GM21447 (cell line): ENCODE data around the gene SDHAF1.
"Not testable (repeated sequence)": the region's sequence is repeated elsewhere in the genome, so short reads cannot be mapped to it uniquely, and the experiment has no call there.

ENCODE experiments used
- ATAC-seq: cut with Tn5 transposase; IDR thresholded peaks from one replicate; pipeline ENCODE4 v1.9.1; 2021; ENCODE audit not compliant: unreplicated experiment

SDHAF1 gene, protein sequence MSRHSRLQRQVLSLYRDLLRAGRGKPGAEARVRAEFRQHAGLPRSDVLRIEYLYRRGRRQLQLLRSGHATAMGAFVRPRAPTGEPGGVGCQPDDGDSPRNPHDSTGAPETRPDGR

DNA sequence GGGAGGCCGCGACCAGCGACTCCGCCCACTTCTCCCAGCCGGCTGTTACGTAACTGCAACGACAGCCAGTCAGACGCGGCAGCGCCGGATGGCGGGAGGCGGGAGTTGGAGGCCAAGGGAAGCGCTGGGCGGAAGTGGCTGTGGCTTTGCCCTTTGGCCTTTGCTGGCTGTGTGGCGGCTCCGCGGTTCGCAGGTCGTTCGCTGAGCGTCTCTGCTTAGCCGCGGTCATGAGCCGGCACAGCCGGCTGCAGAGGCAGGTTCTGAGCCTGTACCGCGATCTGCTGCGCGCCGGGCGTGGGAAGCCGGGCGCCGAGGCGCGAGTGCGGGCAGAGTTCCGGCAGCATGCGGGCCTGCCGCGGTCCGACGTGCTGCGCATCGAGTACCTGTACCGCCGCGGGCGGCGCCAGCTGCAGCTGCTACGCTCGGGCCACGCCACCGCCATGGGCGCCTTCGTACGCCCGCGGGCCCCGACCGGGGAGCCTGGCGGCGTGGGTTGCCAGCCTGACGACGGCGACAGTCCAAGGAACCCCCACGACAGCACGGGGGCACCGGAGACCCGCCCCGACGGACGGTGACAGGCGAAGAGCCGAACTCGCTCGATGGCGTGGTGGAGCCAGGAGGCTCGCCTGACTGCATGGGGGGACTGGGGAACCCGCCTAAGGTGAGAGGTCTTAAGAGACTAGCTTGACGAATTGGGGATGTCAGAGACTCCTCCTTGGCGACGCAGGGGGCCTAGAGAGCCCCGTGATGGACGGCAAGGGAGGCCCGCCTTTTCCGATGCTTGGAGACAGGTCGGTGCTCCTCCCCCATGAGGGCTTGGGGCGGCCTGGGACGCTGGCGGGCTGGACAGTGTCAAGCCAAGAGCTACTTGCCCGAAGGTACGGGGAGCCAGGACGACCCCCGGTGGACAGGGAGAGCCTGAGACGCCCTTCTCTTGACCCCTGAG lies at the start of gene SDHAF1:
Gene SDHAF1, plus strand, starts transcription at position 141 of the 946 bp plus-strand sequence. Its CDS starts 87 bp downstream, at position 228.
- peak; percentile 89 for ATAC-seq

DNA sequence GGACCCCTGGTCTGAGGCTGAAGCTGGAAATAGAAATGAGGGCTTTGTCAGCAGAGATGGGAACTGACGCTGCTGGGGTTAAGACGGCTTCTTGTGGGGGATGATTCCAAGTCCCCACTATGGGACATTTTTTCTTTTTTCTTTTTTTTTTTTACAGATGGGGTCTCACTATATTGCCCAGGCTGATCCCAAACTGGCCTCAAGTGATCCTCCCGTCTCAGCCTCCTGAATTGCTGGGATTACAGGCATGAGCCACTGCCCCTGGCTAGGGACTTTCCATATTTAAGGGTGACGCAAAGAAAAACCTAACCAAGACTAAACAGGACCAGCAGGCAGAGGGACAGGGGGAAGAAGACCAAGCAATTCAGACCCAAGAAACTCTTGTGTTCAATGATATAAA lies 48.8 kb upstream of the SDHAF1 start:
- ATAC-seq = no peak

DNA sequence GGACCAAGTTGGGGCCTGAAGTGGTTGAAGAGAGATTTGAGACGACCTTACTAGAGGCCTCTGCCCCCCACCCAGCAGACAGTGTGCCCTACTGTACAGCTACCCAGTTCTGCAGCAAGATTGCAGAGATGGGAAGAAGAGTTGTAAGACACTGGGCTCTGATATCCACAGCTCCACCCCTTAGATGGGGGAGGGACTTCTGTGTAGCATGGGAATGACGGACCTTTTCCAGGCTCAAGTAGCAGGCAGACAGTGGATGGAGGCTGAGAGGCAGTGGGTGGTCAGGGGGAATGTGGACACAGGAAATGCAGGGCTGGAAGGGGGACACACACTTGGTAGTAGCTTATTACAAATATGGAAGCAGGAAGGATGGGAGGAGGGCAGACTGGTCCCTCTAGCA lies 45.9 kb upstream of the SDHAF1 start:
- ATAC-seq = no peak

DNA sequence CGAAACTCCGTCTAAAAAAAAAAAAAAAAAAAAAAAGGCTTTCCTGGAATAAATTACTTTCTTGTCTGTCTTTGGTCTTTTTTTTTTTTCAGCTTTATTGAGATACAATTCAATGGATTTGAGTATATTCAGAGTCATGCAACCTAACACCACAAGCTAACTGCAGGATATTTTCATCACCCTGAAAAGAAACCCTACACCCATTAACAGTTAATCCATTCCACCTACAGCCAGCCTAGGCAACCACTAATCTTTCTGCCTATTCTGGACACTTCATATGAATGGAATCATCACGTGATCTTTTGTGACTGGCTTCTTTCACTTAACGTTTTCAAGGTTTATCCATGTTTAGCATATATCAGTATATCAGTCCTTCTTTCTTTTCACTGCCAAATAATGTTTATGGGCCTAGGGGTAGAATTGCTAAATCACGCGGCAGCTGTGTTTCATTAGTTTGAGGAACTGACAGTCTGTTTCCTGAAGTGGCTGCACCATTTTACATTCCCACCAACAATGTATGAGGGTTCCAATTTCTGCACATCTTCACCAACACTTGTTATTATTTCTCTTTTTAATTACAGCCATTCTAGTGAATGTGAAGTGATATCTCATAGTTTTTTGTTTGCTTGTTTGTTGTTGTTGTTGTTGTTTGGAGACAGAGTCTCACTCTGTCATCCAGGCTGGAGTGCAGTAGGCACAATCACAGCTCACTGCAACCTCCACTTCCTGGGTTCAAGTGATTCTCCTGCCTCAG lies 38.9 kb upstream of the SDHAF1 start:
- ATAC-seq = no peak

DNA sequence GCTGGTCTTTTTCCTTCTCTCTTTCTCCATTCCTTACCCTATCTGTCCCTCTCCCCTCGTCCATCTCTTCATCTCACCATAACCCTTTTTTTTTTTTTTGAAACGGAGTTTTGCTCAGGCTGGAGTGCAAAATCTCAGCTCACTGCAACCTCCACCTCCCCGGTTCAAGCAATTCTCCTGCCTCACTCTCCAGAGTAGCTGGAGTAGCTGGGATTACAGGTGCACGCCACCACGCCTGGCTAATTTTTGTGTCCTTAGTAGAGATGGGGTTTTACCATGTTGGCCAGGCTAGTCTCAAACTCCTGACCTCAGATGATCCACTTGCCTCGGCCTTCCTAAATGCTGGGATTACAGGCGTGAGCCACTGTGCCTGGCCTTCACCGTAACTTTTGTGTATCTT lies 37.6 kb upstream of the SDHAF1 start:
- ATAC-seq = not testable (repeated sequence)

DNA sequence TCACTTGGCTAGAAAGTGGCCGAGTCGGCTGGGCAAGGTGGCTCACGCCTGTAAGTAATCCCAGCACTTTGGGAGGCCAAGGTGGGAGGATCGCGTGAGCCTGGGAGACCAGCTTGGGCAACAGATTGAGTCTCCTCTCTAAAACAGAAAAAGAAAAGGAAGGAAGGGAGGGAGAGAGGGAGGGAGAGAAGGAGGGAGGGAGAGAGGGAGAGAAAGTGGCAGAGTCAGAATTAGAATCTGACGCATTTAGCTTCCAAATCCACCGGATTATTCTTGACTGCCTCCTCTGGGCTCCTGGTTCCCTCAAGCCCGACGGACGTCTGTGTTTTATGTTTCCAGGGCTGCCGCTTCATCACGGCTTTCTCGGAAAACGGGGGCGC lies 36.3 kb upstream of the SDHAF1 start:
- no peak for ATAC-seq

DNA sequence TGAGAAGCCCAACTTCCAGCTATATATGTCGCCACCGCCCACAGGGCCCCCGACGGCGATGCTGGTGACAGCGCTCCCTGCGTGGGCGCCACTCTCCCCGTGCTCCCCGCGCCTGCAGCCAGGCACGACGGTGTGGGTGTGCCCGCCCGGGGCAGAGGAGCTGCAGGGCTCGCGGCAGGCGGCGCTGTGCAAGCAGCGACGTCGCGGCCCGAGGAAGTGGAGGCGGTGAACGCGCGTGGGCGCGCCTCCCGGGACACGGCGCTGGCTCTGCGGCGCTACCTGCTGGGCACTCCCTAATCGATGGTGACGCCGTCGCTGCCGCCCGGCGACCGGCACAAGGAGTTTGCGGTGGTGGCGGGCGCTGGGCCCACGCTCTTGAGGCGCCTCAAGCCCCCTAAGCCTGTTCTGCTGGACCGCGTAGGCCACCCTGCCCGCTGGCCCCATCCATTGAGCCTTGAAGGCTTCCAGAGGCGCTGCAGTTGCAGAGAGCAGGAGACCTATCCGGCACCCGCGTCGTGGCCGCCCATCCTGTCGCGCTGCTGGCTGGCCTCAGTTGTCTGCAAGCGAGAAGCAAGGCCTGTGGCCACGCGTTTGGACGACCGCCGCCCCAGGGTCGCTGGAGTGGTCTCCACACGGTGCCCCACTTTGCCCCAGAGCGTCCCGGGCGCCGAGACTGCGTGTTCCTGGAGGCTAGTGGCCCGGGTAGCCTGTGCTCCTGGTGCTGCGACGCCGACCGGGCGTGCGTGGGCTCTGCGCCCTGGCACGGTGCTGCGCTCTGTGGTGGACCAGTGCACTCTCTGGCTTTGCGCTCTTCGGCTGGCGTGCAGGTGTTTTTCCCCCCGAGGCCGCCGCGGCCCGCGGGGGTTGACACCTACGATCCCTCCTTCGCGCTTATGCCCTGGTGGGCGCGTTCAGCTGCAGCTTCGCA lies 35.7 kb upstream of the SDHAF1 start:
- ATAC-seq = no peak

DNA sequence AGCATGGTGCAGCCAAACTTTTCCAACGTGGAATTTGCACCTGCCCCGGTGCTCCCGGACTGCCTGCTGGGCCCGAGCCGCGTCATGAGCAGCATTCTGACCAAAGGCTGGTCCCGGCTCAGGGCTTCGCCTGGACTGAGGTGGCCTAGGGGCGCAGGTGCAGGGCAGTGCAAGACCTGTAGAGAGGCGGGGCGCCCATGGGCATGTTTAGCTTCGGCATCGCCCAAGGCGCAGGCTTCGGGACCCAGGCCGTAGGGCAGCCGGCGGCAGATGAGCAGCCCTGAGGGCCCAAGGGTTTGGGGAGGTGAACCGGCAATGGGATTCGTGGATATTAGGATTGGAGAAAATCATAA lies 35.0 kb upstream of the SDHAF1 start:
- ATAC-seq = no peak

DNA sequence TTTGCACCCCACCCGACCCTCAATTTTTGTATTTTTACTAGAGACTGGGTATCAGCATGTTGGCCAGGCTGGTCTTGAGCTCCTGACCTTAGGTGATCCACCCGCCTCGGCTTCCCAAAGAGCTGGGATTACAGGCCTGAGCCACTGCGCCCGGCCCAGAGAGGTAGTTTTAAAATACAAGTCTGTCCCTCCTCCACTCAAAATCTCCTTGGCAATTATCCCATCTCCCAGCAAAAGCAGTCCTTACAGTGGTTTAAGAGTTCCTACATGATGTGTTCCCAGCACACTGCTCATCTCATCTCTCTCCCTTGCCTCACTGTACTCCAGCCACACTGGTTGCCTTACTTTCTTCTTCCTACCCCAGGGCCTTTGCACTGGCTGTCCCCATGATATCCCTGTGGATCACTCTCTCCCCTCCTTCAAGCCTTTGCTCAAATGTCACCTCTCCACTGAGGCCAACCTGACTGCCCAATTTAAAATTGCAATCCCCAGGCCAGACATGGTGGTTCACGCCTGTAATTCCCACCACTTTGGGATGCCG lies 34.5 kb upstream of the SDHAF1 start:
- no peak for ATAC-seq

DNA sequence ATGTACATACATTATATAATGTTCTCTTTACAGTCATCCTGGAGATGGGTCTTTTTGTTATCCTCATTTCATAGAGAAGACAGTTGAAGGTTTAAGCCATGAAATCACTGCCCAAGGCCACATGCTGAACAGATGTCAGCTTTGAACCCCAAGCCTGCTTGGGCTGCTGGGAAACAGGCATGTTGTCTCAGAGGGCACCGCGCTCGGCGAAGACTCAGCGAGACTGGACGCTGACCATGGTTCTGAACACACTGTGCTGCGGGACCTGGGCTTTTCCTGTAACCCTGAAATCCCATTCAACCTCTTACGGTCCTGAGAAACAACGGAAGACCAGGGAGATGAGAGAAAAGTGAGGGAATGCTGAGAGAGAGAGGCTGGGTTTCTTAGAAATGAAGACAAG lies 31.5 kb upstream of the SDHAF1 start:
- ATAC-seq = no peak

DNA sequence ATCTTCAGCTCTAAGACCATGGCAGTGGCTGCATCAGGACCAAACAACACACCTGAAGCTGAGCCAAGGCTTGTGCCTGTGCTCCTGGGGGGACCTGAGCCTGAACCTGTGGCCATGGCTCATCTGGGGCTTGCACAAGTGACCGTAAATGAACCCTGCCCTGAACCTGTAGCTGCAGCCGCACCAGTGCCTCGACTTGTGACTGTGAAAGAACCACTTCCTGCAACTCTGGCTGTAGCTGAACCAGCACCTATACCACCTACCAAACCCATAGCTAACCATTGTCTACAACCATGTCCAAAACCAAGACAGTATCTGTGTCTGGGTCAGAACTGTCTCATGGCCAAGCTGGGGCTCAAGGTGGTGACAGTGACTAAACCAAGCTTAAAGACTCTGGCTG lies 28.2 kb upstream of the SDHAF1 start:
- no peak for ATAC-seq

DNA sequence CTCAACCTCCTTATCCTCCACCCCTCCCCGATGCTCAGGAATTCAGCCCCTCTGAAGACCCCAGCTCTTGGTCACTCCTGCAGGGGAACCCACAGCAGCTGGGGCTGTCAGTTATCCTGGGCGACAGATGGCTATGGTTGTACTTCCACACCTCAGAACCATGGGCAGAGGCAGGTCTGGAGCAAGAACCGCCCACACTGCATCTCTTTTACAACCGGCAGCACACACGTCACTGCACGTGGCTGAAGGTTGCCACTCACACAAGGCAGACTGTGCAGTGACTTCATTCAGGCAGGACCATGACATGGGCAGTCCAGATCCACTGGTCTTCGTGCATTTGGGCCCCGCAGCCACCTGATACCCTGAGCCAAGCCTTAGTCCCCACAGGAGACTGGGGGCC lies 21.5 kb upstream of the SDHAF1 start:
- ATAC-seq = no peak

DNA sequence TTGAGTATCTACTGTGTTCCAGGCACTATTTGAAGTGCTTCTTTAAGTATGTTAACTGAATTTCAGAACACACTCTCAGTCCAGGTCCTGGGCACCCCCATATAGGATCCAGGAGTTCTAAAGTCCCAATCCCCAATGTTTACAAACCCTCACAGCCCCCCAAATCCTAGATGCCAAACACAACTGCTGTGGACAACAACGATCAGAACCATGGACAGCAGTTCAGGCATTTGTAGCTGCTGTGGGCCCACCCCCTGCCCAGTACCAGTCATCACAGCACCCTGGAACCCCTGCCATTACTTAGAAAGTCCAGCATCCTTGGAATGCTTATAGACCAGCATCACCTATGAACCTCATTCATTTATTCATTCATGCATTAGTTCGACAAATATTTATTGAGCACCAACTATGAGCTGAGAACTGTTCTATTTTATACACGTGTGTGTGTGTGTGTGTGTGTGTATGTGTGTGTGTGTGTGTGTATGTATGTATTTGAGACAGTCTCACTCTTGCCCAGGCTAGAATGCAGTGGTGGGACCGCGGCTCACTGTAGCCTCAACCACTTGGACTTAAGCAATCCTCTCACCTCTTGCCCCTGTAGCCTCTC lies 19.3 kb upstream of the SDHAF1 start:
- ATAC-seq = no peak

DNA sequence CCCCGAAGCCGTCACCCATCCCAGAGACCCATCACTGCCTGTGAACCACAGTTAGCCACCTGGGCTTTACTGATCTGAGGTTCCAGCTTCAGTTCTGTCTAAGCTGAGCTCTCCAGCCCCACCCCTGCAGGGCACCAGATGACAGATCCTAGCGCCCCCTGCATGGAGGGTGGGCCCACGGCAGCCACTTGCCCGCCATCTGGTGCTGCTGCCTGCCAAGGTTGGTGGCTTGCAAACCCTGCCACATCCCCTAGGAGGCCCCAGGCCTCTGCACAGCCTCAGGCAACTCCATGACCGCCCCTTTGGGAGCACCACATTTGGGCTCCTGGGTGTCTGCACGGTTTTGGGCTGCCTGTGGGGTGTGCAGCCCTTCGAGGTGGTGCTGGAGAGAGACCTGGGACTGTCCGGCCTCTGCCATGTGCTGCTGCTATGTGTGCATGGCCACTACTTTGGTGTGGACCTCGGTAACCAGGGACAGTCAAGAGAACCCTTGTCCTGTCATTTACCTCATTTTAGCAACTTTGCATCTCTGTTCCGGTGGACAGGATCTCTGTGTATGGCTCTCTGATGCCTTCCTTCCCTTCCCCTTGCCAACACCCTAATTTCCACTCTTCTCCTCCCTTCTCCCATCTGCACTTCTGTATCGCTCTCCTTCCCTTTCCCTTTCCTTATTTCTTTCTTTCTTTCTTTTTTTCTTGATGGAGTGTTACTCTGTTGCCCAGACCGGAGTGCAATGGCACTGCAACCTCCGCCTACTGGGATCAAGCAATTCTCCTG lies 17.4 kb upstream of the SDHAF1 start:
- no peak for ATAC-seq

DNA sequence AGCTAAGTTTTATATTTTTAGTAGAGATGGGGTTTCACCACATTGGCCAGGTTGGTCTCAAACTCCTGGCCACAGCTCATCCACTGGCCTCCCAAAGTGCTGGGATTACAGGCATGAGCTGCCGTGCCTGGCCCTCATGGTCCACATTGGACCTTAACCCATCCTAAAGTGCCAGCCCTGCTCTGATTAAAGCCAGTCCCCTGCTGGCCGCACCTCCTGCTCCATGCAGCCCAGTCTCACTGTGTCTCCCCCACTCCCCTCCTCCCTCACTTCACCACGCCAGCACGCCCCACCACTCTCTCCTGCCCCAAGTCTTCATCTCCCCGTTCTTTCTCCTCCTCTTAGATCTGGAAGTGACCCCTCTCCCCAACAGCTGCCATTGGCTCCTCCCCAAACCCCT lies 16.7 kb upstream of the SDHAF1 start:
- no peak for ATAC-seq

DNA sequence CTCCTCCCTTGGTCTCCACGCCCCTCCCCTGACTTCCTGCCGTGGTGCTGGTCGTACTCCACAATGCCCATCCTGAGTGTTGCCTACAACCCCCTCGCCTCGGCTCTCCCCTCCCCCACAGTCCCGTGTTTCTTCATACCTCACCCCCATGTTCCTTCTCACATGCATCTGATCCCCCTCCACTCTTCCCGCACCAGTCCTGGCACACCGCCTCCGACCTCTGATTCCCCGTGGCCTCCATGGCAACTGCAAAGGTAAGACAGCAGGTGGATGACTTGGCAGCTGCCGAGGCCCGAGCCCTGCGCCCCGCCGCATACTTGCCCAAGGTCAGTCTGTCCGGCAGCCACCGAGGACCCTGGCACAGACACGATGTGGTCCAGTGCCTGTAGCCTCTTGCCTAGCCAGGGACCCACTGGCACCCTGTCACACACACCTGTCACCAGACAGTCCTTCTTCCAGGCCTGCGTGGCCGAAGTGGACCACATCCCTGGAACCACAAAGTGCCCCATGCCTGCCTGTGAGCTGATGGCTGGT lies 16.1 kb upstream of the SDHAF1 start:
- no peak for ATAC-seq

DNA sequence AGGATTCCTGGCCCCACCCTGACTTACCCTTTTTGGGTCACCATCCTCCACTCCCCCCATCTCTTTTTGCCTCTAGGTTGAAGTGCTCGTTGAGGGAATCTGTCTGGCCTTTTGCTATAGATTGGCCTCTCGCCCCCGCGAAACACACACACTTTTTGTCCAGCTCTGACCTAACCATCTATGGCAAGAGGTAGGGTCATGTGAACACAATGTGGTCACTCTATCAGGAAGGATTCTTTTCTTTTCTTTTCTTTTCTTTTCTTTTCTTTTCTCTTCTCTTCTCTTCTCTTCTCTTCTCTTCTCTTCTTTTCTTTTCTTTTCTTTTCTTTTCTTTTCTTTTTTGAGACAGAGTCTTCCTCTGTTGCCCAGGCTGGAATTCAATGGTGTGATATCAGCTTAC lies 14.0 kb upstream of the SDHAF1 start:
- ATAC-seq = not testable (repeated sequence)

DNA sequence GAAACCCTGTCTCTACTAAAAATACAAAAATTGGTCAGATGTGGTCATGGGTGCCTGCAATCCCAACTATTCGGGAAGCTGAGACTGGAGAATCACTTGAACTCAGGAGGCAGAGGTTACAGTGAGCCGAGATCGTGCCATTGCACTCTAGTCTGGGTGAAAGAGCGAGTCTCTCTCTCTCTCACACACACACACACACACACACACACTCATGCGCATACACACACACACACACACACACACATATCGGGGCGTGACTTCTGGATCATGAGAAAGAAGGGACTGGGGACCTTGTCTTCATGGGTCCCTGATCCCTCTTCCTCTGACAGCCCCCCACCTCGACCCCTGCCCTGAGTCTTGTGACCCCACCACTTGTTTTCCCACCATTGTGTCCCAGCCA lies 11.8 kb upstream of the SDHAF1 start:
- ATAC-seq = no peak

DNA sequence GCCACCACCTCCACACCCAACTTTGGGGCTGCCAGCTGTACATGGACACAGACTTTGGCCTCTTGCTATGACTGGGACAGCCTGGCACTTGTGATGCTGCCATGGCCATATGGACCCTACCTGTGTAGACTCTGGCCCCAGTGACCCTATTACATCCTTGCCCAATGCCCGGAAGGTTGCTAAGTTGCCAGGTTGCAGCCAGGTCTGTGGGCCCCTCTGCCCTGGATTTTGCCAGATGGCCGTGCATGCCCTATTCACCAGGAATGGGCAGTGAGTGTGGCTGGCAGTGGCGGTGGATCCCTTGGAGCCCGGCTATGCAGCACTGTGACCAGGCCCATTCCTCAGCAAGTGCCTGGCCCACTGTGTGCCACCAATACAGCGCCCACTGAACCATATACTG lies 8.9 kb upstream of the SDHAF1 start:
- ATAC-seq = no peak
